PC-3 (cell line): ENCODE data around the gene ATAD3A.

ENCODE experiments used
- CTCF ChIP-seq: fragments of 300-600 bp; sonication (generic); conservative IDR thresholded peaks from 2 replicates; pipeline ENCODE4 v1.5.1; 2017; ENCODE audit warnings: antibody characterized with exemption, low read depth, mild to moderate bottlenecking, low read length
- EZH2phosphoT487 ChIP-seq: fragments of 300-600 bp; sonication (generic); IDR thresholded peaks from 2 replicates; pipeline ENCODE4 v1.6.1; 2018; ENCODE audit warnings: mild to moderate bottlenecking, antibody characterized with exemption, low read length, borderline replicate concordance

DNA sequence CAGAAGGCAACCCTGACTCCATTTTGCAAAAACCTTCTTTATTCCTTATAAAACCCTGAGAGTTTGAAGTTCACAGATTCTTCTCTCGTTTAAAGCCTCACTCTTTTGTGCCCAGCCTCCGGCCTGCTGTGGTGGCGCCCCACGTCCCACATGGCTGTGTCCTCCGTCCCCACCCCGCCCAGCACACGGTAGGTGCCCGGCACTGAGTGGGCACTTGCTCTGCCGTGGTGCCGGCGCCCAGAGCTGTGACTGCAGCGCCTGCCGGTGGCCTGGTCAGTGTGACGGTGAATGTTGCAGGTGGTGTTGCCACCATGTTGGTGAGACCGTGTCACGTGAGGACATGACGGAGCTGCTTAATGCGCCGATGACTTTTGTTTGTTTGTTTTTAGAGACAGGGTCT, 9.4 kb downstream of the ATAD3A start:
- TF ChIP-seq CTCF (no peak), EZH2phosphoT487 (no peak)
